GM19035 (cell line): Measurements from ENCODE around the gene TOX4.
A peak's percentile ranks its signal among the peaks of the same experiment; 100 is the strongest.
"Not testable (repeated sequence)": the region's sequence is repeated elsewhere in the genome, so short reads cannot be mapped to it uniquely, and the experiment has no call there.

Experiments
- ATAC-seq: cut with Tn5 transposase; IDR thresholded peaks from one replicate; pipeline ENCODE4 v1.9.1; 2021; ENCODE audit not compliant: unreplicated experiment

The TOX4 gene

DNA sequence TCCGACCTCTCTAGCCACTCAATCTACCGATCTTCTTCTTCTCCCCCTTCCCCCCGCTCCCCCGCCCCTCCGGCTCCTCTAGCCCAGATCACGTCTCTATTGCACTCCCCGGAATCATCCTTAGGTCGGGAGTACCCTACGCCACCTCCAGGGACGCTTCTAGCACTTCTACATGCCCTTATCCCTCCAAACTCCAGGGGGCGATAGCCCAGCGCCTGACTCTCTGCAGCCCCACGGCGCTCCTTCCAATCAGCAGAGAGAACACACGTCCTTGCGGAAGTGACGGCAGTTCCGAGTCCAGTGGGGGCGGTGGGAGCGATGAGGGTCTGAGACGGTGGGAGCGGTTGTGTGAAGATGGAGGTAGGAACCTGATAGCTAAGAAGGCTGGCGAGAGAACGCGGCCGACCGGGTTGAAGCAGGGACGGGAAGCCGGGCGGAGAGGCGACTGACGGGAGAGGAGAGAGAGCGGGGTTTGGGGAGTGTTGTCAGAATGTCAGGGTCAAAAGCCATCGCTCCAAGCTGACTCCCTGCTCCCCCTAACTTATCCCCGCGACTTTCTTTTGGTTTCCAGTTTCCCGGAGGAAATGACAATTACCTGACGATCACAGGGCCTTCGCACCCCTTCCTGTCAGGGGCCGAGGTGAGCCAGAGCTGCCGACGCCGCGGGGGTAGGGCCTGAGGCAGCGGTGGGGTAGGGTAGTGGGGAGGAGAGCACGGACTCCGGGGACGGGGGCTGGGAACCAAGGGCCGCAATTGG, at the start of gene TOX4, which contains the start of gene RAB2B:
Gene TOX4, plus strand, starts transcription at position 271 of the 757 bp plus-strand sequence. Its CDS starts 84 bp downstream, at position 355.
Gene RAB2B, minus strand, starts transcription at position 35 of the 757 bp plus-strand sequence. CDS start 87 bp downstream, outside the sequence.
- peak; percentile 100 for ATAC-seq

- no peak for ATAC-seq
Measured at GRCh38 chr14:21428930-21429329, 48.1 kb upstream of the TOX4 start.

DNA sequence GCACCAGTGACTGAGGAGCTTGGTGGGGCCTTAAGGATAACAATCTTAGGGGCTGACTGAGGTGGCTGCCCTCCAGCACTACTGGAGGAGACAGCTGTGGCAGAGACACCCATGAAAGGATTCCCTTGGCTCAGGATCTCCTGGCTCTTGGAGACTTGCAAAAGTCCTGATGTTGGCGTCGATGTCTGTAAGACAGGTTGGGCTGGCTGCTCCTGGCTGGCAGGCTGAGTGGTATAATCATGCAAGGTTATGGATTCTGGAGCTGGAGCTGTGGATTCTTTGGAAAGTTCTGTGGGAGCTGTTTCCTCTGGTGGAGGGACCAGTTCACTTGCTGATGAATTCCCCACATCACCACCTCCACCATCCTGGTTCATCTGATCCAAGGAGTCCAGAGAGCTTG, 45.9 kb upstream of the TOX4 start:
- ATAC-seq: no peak

DNA sequence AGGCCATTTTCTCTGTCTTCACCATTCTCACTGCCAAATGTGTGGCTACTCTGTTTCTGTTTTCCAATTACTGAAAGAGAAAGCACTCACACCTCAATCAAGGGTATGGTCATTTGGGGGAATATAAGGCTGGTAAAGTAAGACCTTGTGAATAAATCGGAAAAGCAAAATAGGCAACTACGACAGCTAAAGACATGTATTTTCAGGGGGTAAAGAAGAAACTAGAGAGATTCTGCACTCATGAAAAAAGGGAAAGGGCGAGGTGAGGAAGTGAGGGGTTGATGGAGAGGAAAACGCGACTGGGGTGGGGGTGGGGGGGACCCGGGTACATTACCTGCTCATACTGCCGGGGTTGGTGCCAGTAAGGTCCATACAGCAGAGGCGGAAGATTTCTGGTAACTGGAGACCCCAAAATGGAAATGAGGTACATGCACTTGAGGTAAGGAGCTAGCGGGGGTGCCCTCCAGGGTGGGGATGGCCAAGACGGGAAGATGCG, 40.4 kb upstream of the TOX4 start:
- ATAC-seq: no peak

GRCh38 chr14:21437063-21437901, 39.7 kb upstream of the TOX4 start:
- peak; percentile 97 for ATAC-seq

- ATAC-seq: no peak
Measured at GRCh38 chr14:21440859-21441258, 36.1 kb upstream of the TOX4 start.

DNA sequence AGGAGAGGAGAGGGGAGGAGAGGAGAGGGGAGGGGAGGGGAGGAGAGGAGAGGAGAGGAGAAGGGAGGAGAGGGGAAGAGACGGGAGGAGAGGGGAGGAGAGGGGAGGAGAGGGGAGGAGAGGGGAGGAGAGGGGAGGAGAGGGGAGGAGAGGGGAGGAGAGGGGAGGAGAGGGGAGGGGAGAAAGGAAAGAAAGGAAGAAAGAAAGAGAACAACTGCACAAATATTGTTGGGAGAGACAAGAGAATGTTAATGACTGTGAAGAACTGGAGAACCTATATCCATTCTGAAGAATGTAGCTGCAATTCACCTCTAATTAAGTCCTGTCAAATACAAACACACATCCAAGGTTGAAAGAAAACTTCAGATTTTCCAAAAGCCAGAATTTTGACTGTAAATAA, 34.3 kb upstream of the TOX4 start:
- ATAC-seq: not testable (repeated sequence)

DNA sequence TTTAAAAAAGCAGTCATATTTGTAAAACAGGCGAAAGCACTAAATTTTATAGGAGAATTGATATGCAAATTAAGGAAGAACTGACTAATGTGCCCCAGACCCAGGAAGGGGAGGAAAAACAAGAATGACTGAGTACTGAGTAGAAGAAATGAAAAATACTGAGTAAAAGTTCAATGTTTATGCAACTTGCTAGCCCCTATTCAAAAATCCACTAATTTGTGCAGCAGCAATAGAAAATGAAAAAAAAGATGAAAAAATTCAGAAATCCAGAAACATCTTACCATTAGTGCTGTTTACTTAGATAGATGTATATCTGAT, 27.1 kb upstream of the TOX4 start:
- ATAC-seq: no peak

GRCh38 chr14:21454843-21455544, 22.0 kb upstream of the TOX4 start:
- ATAC-seq: no peak

DNA sequence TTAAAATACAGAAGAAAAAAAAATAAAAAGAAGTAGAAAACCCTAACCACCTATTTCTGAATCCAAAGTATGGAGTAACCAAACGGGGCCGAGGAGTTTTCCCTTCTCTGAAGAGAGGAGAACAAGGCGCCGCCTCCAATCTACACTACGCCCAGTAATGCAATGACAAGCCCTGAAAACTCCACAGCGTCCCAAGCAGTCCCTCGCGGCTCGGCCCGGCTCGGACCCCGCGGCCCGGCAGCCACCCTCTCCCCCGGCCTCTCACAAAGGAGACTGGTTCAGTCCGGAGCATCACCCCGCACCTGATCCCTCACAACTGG, 21.4 kb upstream of the TOX4 start:
- peak; percentile 33 for ATAC-seq

DNA sequence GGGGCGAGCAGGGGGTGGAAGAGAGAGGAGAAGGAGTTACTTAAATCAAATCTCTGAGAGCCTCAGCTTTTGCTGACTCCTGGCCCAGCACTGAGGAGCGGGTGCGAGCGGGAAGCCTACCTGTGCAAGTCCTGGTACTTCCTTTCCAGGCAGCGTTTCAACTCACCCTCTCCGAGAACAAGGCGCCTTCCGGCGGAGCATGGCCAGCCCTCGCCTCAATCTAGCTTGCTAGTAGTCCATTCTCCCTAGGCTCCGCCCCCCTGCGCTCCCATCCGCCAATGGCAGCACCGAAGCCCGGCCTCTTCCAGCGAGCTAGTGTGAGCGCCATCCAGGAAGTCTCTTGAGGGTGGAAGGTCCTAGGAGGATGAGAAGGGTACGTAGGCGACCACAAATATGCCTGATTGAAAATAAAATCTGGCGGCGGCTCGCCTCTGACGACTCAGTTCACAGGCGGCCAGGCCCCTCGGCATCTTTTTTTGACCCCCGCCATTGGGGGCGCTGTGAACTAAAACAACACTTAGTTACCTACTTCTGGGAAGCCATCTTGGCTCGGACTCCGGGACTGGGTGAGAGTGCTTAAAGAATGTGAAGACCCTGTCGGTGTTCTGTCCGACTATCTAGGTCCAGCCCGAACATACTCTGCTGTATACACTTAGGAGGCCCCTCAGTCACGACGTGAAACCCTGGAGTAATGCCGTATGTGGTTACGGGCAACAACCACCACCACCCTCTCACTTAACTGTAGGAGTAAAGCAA, 20.9 kb upstream of the TOX4 start, which contains the start of gene CHD8:
Gene CHD8, minus strand, starts transcription at position 212 of the 756 bp plus-strand sequence. CDS start 24,480 bp downstream, outside the sequence.
- peak; percentile 96 for ATAC-seq

- no peak for ATAC-seq
Measured at GRCh38 chr14:21467616-21468015, 9.4 kb upstream of the TOX4 start.

DNA sequence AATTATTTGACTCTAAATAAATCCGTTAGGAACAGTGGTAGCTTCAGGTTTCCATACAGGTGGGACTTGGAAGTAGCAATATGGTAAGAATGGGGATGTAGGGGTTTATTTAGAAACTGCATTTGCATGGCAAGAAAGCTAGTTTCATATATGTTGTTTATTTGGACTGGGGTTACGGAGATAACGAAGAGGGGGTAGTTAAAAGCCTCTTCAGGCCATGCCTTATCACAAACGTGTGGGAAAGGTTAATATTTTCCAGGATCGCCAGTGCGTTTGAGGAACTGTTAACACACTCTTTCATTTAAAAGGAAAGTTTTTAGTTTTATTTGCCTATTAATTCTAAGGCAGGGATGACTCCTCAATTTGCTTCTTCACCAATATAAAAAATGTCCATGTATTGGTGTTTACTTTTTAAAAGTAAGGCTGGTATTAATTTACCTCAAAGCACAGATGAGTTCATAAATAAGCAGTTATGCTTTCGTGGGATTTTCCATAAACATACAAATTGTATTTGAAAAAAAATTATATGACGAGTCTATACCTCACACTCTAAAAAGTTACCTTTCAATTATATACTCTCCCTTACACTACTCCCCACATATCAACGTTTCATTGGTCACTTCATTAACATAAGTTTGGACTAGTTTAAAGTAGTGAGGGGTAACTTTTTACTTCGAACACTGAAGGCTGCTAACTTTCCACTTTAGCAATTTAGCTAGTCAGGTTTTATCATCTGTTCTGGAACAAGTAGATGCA, 1.1 kb upstream of the TOX4 start:
- ATAC-seq: no peak

- peak; percentile 39 for ATAC-seq
Measured at GRCh38 chr14:21476523-21476924, 471 bp upstream of the TOX4 start.

DNA sequence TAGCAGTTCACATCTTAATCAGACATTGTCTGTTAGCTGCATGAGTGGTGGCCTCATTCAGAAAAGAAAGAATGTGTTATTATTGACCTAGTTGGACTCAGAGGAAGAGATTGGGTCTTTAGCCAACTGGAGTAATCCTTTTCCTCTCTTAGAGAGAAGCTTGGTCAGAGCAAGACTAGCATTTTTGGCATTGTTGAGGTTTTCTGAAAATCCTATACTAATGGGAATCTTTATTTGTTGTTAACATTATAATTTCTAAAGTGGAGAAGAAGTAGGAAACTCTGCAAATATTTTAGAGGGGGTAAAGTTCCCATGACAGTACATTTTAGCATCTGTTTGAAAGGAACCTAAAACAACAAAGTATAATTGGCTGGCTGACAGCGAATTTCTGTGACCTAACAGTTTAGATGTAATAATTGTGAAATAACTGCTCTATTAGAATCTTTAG, 9.7 kb downstream of the TOX4 start:
- no peak for ATAC-seq

DNA sequence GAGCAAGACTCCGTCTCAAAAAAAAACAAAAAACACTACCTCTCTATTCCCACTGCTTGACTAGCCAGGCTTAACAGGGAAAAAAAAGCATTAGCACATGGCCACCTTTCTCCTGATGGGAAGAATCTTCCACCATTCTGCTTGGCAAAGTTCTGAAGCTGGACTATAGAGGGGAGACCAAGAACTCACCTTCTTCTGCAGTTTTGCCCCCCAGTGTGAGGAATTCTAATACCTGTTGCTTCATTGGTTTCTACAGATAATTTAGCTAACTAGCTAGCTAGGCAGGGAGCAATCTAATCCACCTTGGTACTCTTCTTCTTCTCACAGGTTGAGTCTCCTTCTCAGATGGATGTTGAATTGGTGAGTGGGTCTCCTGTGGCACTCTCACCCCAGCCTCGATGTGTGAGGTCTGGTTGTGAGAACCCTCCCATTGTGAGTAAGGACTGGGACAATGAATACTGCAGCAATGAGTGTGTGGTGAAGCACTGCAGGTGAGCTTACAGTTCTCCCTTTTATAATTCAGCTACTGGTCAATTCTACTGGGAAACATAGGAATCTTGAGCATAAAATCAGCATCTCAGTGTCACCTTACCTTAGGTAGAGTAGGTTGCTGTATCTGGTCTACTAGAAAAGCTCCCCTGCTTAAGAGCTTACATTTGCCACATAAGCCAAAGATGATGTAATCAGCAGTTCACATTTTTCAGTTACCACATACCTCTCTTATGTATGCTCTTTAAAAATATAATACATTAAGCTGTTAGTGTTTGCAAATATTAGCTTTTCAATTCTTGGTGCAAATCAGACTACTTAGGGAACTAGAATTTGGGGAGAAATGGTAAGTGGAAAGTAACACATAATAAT, 18.1 kb downstream of the TOX4 start:
- no peak for ATAC-seq

- no peak for ATAC-seq
Measured at GRCh38 chr14:21496453-21496852, 19.5 kb downstream of the TOX4 start.

DNA sequence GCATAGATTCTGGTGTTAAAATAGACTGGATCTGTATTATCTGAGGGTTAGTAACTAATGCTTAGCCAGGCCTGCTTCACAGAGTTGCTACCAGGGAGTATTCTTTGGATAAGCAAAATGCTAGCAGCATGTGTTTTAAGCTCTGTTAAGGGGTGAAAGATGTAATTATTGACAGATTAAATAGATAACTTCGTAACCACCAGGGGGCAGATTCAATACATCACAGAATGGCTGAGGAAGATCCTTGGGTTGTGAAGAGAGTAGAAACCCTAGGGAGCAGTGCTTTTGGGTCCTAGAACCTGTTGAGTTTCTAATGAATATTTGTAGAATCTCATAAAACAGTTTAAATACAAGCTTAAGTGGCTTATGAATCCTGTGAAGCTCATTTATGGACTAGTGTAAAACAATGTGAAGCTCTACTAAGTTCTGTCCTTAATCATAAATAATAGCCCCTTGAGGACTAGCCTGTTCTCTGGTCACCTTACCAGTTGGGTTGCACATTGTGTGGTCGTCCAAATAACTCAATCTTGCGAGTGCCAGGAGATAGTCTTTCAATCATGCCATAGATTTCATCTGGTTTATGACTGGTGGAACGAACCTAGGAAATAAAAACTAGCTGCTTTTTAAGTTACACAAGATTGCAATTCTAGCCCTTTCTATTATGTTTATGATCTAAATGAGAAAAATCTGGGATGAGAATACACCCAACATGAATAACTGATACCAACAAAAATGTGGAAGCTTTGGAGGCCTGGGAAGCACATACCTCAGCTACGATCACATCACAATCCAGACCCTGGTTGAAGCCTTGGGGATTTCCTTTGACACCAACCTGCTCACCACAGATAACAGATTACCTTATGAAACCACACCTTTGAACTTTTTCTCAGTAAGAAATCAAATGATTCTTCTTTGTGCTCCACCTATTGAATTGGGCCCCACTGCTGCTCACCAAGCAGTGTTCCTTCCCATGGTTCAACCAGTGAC, 21.8 kb downstream of the TOX4 start:
- peak; percentile 62 for ATAC-seq
